Thyroid gland (tissue), 4 donors: ENCODE results near the gene ZNF284.

Experiments used
- POLR2A ChIP-seq, 2 donors: fragments of 450-650 bp; IDR thresholded peaks; one replicate each; pipeline ENCODE4 v1.6.1; 2017; ENCODE audit warnings: antibody characterized with exemption in 2 of 2, mild to moderate bottlenecking in 2 of 2, moderate library complexity in 1 of 2
- TF ChIP-seq, protein P1 (sequence below), 6 experiments: fragments of 200-600 bp in 3 of 6; fragments of 450-650 bp in 3 of 6; sonication (generic) in 3 of 6; IDR thresholded peaks; one replicate each; pipeline ENCODE4 v1.5.1; 2016 to 2019; ENCODE audit warnings: antibody characterized with exemption in 6 of 6, mild to moderate bottlenecking in 2 of 6, inconsistent platforms in 1 of 6, moderate library complexity in 1 of 6

DNA sequence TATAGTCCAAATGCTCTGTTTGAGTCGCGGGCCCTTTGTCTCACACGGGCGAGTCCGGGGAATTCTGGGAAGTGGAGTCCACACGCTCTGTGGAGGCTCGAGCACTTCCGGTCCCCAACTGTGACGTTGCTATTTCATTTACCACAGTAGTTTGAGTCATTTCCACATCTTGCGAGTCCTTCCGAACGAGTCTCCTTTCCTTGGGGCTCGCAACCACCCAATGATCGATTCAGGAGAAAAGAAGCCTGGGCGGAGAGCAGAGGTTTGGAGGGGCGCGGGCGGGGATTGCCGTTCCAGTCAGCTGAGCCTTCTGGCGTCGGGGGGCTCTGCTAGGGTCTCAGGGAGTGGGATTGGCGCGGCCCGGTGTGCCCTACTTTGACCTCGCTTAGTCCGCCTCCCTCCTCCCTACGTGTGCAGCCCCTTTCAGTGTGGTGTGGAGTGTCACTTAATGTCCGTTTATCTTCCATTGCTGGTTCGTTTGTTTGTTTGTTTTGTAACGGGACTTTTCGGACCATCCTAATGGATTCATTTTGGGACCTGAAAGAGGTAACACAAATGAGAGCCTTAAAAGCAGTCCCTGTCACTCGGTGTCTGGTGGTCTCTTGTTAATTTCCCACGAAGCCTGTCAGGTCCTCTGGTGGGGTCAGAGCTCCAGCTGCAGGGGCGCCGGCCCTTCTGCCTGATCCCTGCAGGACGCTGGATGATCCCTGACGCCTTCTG is 46.6 kb upstream of the ZNF284 start, which contains the start of gene ZNF222:
- TF ChIP-seq, protein P1, sequence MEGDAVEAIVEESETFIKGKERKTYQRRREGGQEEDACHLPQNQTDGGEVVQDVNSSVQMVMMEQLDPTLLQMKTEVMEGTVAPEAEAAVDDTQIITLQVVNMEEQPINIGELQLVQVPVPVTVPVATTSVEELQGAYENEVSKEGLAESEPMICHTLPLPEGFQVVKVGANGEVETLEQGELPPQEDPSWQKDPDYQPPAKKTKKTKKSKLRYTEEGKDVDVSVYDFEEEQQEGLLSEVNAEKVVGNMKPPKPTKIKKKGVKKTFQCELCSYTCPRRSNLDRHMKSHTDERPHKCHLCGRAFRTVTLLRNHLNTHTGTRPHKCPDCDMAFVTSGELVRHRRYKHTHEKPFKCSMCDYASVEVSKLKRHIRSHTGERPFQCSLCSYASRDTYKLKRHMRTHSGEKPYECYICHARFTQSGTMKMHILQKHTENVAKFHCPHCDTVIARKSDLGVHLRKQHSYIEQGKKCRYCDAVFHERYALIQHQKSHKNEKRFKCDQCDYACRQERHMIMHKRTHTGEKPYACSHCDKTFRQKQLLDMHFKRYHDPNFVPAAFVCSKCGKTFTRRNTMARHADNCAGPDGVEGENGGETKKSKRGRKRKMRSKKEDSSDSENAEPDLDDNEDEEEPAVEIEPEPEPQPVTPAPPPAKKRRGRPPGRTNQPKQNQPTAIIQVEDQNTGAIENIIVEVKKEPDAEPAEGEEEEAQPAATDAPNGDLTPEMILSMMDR (IDR thresholded peaks at IDR 0.05), result no peak
- TF ChIP-seq POLR2A (IDR thresholded peaks at IDR 0.05), result no peak
